Measurements from ENCODE around the gene PILRB.
"Not testable (repeated sequence)": the region's sequence is repeated elsewhere in the genome, so short reads cannot be mapped to it uniquely, and the experiment has no call there.

Gene PILRB

DNA sequence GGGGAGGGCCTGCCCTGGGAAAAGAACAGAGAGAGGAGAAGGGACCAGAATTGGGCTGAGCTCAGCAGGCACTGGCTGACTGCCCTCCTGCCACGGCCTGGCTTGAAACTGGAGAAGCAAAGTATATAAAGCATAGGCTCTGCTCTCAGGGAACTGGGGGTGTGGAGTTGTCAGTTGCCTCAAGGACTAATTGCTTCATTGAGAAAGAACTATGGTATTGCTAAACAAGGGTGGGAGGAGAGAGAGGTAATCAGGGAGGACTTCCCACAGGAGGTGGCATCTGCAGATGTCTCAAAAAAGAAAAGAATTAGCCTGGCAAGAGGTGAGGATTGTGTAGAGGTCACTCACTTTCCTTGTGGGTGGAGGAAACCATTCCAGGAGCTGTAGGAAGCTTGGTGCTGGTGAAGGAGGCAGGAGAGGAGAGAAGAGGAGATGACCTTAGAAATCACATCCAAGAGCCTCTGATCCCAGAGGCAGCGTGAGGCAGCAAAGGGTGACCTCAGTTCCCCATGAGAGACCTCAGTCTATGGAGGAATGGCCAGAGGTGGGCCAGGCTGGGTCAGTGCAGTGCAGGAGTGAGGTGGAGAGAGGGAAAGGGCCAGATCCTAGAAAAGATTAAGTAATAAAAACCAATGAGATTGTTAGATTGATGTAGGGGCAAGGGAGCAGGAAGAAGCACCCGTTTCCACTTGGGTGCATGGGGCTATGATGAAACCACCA, 2.4 kb downstream of the PILRB start:
- no peaks in the 10 kb centered on the region for H3K4me1 ChIP-seq (ENCODE audit: insufficient read depth, poor library complexity, severe bottlenecking)
- H3K9me3 ChIP-seq (ENCODE audit: severe bottlenecking): no peaks in the 10 kb centered on the region
- ATAC-seq (ENCODE audit: low read depth) (no peak), DNase-seq (ENCODE audit: low spot score) (no peak)
- peaks cover 66% of the 10 kb centered on the region for H3K36me3 ChIP-seq (ENCODE audit: low read depth)
- no peak overlapping the region for H3K4me3 ChIP-seq (ENCODE audit: severe bottlenecking)
- H3K27me3 ChIP-seq (ENCODE audit: insufficient read depth, poor library complexity, severe bottlenecking): no peaks in the 10 kb centered on the region
- TF ChIP-seq, protein P1, sequence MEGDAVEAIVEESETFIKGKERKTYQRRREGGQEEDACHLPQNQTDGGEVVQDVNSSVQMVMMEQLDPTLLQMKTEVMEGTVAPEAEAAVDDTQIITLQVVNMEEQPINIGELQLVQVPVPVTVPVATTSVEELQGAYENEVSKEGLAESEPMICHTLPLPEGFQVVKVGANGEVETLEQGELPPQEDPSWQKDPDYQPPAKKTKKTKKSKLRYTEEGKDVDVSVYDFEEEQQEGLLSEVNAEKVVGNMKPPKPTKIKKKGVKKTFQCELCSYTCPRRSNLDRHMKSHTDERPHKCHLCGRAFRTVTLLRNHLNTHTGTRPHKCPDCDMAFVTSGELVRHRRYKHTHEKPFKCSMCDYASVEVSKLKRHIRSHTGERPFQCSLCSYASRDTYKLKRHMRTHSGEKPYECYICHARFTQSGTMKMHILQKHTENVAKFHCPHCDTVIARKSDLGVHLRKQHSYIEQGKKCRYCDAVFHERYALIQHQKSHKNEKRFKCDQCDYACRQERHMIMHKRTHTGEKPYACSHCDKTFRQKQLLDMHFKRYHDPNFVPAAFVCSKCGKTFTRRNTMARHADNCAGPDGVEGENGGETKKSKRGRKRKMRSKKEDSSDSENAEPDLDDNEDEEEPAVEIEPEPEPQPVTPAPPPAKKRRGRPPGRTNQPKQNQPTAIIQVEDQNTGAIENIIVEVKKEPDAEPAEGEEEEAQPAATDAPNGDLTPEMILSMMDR (IDR thresholded peaks at IDR 0.05; ENCODE audit: poor library complexity, severe bottlenecking): no peak
- no peak overlapping the region for H3K27ac ChIP-seq (ENCODE audit: poor library complexity, severe bottlenecking)

DNA sequence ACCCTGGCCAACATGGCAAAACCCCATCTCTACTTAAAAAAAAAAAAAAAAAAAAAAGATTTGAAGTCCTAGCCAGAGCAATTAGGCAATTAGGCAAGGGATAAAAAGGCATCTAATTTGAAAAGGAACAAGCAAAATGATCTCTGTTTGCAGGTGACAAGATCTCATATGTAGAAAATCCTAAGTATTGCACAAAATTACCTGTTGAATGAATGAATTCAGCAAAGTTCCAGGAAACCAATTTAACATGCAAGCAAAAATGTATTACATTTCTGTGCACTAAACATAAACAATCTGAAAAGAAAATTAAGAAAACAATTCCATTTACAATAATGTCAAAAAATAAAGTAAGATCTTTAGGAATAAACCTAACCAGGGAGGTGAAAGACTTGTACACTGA, 5.2 kb downstream of the PILRB start:
- no peak for DNase-seq (ENCODE audit: low spot score)
- no peak overlapping the region for H3K27ac ChIP-seq (ENCODE audit: poor library complexity, severe bottlenecking)
- no peak overlapping the region for H3K4me3 ChIP-seq (ENCODE audit: severe bottlenecking)
- TF ChIP-seq, protein P1 (IDR thresholded peaks at IDR 0.05; ENCODE audit: poor library complexity, severe bottlenecking): no peak
- peaks cover 47% of the 10 kb centered on the region for H3K36me3 ChIP-seq (ENCODE audit: low read depth)
- no peaks in the 10 kb centered on the region for H3K4me1 ChIP-seq (ENCODE audit: insufficient read depth, poor library complexity, severe bottlenecking)
- no peaks in the 10 kb centered on the region for H3K27me3 ChIP-seq (ENCODE audit: insufficient read depth, poor library complexity, severe bottlenecking)
- ATAC-seq (ENCODE audit: low read depth): no peak
- H3K9me3 ChIP-seq (ENCODE audit: severe bottlenecking): no peaks in the 10 kb centered on the region

DNA sequence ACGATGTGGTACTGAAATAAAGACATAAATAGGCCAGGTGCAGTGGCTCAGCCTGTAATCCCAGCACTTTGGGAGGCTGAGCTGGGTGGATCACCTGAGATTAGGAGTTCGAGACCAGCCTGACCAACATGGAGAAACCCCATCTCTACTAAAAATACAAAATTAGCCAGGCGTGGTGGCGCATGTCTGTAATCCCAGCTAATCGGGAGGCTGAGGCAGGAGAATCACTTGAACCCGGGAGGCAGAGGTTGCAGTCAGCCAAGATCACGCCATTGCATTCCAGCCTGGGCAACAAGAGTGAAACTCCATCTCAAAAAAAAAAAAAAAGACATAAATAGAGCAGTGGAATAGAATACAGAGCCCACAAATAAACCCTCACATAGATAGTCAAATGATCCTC, 5.9 kb downstream of the PILRB start:
- not testable (repeated sequence) for H3K27me3 ChIP-seq (ENCODE audit: insufficient read depth, poor library complexity, severe bottlenecking); H3K27ac ChIP-seq (ENCODE audit: poor library complexity, severe bottlenecking); H3K4me1 ChIP-seq (ENCODE audit: insufficient read depth, poor library complexity, severe bottlenecking); DNase-seq (ENCODE audit: low spot score); H3K4me3 ChIP-seq (ENCODE audit: severe bottlenecking); ATAC-seq (ENCODE audit: low read depth); H3K9me3 ChIP-seq (ENCODE audit: severe bottlenecking)
- H3K36me3 ChIP-seq (ENCODE audit: low read depth): peaks cover 41% of the 10 kb centered on the region

DNA sequence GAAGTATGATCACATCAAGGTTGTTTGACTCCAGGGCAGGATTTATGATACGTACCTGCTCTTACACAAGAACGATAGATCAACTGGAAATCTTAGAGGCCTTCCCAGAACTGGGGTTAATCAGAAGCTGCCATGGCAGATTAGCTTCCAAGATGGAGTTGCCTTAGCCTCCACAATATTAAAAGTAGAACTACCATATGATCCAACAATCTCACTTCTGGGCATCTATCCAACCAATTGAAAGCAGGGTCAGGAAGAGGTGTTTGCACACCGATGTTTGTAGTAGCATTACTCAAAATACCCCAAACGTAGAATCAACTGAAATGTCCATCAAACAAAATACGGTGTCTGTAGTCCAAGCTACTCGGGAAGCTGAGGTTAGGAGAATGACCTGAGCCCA, 6.6 kb downstream of the PILRB start:
- H3K27ac ChIP-seq (ENCODE audit: poor library complexity, severe bottlenecking): no peak overlapping the region
- peaks cover 34% of the 10 kb centered on the region for H3K36me3 ChIP-seq (ENCODE audit: low read depth)
- H3K4me3 ChIP-seq (ENCODE audit: severe bottlenecking): no peak overlapping the region
- no peaks in the 10 kb centered on the region for H3K4me1 ChIP-seq (ENCODE audit: insufficient read depth, poor library complexity, severe bottlenecking)
- DNase-seq (ENCODE audit: low spot score) (no peak), ATAC-seq (ENCODE audit: low read depth) (no peak)
- TF ChIP-seq, protein P1 (IDR thresholded peaks at IDR 0.05; ENCODE audit: poor library complexity, severe bottlenecking): no peak
- H3K27me3 ChIP-seq (ENCODE audit: insufficient read depth, poor library complexity, severe bottlenecking): no peaks in the 10 kb centered on the region
- H3K9me3 ChIP-seq (ENCODE audit: severe bottlenecking): no peaks in the 10 kb centered on the region

DNA sequence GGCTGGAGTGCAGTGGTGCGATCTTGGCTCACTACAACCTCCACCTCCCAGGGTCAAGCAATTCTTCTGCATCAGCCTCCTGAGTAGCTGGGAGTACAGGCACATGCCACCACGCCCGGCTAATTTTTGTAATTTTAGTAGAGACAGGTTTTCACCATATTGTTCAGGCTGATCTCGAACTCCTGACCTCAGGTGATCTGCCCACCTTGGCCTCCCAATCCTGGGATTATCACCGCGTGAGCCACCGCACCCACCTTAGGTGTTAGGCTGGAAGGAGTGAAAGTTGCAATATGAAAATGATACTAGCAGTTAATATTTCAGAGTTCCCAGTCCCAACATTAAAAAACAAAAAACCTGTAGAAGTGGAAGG, 8.1 kb downstream of the PILRB start:
- H3K9me3 ChIP-seq (ENCODE audit: severe bottlenecking); ATAC-seq (ENCODE audit: low read depth); H3K27ac ChIP-seq (ENCODE audit: poor library complexity, severe bottlenecking); H3K4me1 ChIP-seq (ENCODE audit: insufficient read depth, poor library complexity, severe bottlenecking); H3K27me3 ChIP-seq (ENCODE audit: insufficient read depth, poor library complexity, severe bottlenecking); H3K4me3 ChIP-seq (ENCODE audit: severe bottlenecking); DNase-seq (ENCODE audit: low spot score): not testable (repeated sequence)
- H3K36me3 ChIP-seq (ENCODE audit: low read depth): peaks cover 19% of the 10 kb centered on the region

All from RWPE2 (cell line).